ENCODE results near the gene THAP4. TPM values are rescaled to one million over a fixed set of nuclear protein-coding genes. Genes with fewer than 3 reads are reported as not detected.
A peak's percentile ranks its signal among the peaks of the same experiment; 100 is the strongest.
"Not testable (repeated sequence)": the region's sequence is repeated elsewhere in the genome, so short reads cannot be mapped to it uniquely, and the experiment has no call there.

Gene THAP4
- total RNA-seq, 2 donors from 2014 or later, result 44.4 to 59.0 TPM

DNA sequence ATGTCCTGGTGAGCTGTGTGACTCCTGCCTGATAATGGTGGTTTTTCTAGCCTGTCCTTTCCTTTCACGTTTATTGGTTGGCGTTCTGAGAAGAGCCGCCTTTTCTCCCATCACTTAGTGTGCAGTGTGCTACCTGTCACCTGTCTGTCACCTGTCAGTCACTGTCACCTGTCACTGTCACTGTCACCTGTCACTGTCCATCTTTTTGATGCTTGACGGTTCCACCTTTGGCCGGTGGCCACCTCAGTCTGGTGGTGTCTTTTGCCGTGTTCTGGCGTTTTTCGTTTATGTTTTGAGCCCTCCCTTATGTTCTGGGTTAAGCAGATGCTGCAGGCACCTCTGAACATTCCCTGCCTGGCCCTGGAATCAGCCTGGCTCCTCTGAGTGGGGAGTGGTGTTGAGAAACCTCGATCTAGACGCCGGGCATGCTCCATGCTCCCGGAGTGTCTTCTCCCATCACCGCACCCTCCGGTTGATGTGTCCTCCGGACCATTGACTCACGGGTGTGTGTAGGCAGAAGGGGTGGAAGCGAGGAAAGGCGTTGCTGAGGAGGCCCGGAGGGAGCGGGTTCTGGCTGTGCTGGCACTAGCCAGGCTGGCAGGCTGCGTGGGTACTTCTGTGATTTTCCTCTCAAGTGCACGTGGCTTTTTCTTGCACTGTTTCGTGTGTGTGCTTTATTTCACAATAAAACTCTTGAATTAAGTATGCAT is 28.9 kb upstream of the THAP4 start:
- peaks cover 8% of the 10 kb centered on the region for H3K4me1 ChIP-seq
- H3K27me3 ChIP-seq, result no peaks in the 10 kb centered on the region
- no peak for DNase-seq
- H3K36me3 ChIP-seq (replicated peaks in 1 of 2; ENCODE audit: insufficient read depth in 1 of 2, low read depth in 2 of 2), result peaks cover 7 to 23% of the 10 kb centered on the region in 2 donors
- no peak overlapping the region for H3K27ac ChIP-seq
- 87 to 89% methylated on average over 23 of the region's 23 CpGs for WGBS, 2 donors
- intact Hi-C loops (cut with DNase I), result no loop called here
- no peak overlapping the region for H3K4me3 ChIP-seq
- no peak for ATAC-seq
- no peak for TF ChIP-seq POLR2A (IDR thresholded peaks at IDR 0.05)
- TF ChIP-seq, protein P1, sequence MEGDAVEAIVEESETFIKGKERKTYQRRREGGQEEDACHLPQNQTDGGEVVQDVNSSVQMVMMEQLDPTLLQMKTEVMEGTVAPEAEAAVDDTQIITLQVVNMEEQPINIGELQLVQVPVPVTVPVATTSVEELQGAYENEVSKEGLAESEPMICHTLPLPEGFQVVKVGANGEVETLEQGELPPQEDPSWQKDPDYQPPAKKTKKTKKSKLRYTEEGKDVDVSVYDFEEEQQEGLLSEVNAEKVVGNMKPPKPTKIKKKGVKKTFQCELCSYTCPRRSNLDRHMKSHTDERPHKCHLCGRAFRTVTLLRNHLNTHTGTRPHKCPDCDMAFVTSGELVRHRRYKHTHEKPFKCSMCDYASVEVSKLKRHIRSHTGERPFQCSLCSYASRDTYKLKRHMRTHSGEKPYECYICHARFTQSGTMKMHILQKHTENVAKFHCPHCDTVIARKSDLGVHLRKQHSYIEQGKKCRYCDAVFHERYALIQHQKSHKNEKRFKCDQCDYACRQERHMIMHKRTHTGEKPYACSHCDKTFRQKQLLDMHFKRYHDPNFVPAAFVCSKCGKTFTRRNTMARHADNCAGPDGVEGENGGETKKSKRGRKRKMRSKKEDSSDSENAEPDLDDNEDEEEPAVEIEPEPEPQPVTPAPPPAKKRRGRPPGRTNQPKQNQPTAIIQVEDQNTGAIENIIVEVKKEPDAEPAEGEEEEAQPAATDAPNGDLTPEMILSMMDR (IDR thresholded peaks at IDR 0.05), result no peak
- H3K9me3 ChIP-seq, result no peaks in the 10 kb centered on the region

DNA sequence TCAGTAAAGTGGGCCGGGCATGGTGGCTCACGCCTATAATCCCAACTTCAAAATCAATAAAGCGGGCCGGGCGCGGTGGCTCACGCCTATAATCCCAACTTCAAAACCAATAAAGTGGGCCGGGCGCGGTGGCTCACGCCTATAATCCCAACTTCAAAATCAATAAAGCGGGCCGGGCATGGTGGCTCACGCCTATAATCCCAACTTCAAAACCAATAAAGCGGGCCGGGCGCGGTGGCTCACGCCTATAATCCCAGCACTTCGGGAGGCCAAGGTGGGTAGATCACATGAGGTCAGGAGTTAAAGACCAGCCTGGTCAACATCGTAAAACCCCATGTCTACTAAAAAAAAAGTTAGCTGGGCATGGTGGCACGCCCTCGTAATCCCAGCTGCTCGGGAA is 25.8 kb upstream of the THAP4 start:
- DNase-seq; ATAC-seq; H3K4me3 ChIP-seq; H3K9me3 ChIP-seq; H3K27me3 ChIP-seq; intact Hi-C loops (cut with DNase I); H3K36me3 ChIP-seq (replicated peaks in 1 of 2; ENCODE audit: insufficient read depth in 1 of 2, low read depth in 2 of 2): not testable (repeated sequence)
- H3K27ac ChIP-seq, result peak overlapping the region in 1 of 4 donors; percentile 14
- WGBS, 2 donors, result 91 to 96% methylated on average over 21 to 24 of the region's 24 CpGs
- peaks cover 23% of the 10 kb centered on the region for H3K4me1 ChIP-seq

DNA sequence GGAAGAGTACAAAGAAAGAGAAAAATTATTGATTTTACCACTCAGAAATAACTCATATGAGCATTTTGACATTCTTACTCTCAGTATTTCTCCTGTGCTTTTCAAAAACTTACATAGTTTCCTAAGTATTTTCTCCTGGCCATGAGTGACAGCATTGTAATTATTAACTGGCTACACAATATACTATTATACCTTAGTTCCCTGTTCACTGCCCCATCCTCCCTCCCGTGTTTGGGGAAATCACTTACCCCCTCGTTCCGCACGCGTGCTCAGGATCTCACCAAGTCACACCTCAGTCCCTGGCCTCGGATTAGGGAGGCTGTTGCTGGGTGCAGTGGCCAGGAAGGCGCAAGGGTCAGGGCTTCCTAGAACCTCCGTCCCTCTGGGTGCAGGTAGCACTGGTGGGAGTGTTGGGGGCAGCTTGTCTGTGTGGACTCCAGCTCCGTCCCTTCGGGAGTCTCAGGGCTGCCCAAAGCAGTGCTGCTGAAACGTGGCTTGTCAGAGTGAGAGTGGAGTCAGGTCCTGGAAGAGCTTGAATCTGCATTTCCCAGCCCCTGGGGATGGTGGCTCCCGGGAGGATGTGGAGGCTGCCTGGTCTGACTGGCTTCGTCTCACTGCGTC is 23.7 kb upstream of the THAP4 start:
- TF ChIP-seq, protein P1 (IDR thresholded peaks at IDR 0.05), result no peak
- TF ChIP-seq POLR2A (IDR thresholded peaks at IDR 0.05), result no peak
- DNase-seq, result no peak
- intact Hi-C loops (cut with DNase I), result no loop called here
- peak; percentile 70 for ATAC-seq
- Histone ChIP-seq H3K27ac (peak overlapping the region in 3 of 4 donors; percentile 66 to 69 (median 67)), H3K36me3 (replicated peaks in 1 of 2; ENCODE audit: insufficient read depth in 1 of 2, low read depth in 2 of 2) (peaks cover 0 to 3% of the 10 kb centered on the region in 2 donors), H3K9me3 (no peaks in the 10 kb centered on the region), H3K27me3 (no peaks in the 10 kb centered on the region), H3K4me1 (peaks cover 23% of the 10 kb centered on the region), H3K4me3 (no peak overlapping the region)
- WGBS, 2 donors, result 59 to 65% methylated on average over 14 of the region's 14 CpGs

DNA sequence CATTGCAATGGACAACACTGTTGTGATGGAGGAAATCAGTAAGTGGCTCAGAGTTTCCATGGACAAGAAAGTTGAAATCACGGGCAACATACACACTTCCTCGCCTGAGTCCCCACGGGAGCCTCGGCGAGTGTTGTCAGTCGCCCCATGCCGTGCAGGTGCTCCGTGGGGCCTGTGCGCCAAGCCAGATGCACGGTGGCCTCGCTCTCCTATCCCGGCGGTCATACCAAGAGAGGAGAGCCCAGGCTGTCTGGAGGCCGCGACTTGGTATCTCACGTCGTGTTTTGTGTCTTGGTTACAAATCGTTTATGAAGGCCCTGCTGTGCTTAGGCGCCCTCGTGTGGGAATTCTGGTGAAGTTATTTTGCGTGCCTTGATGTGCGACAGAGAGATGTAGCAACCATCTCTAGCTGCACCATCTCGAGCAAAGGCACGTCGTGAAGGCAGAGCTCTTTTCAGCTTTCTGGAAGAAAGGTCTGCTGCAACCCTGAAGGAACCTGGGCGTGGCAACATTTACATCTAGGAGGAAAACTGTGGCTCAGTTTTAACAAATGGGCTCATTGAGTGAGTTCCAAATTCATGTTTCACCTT is 22.3 kb upstream of the THAP4 start:
- Histone ChIP-seq H3K4me1 (peaks cover 23% of the 10 kb centered on the region), H3K27me3 (no peaks in the 10 kb centered on the region), H3K9me3 (no peaks in the 10 kb centered on the region), H3K4me3 (no peak overlapping the region), H3K27ac (peak overlapping the region in 2 of 4 donors; percentile 4 to 66), H3K36me3 (replicated peaks in 1 of 2; ENCODE audit: insufficient read depth in 1 of 2, low read depth in 2 of 2) (peaks cover 3 to 9% of the 10 kb centered on the region in 2 donors)
- ATAC-seq (peak; percentile 49), DNase-seq (peak; percentile 50 to 68 (median 66))
- TF ChIP-seq, protein P1 (IDR thresholded peaks at IDR 0.05), result peak; percentile 17 to 60 (median 51)
- no peak for TF ChIP-seq POLR2A (IDR thresholded peaks at IDR 0.05)
- intact Hi-C loops (cut with DNase I), result no loop called here
- 61 to 76% methylated on average over 20 to 26 of the region's 26 CpGs for WGBS, 2 donors

DNA sequence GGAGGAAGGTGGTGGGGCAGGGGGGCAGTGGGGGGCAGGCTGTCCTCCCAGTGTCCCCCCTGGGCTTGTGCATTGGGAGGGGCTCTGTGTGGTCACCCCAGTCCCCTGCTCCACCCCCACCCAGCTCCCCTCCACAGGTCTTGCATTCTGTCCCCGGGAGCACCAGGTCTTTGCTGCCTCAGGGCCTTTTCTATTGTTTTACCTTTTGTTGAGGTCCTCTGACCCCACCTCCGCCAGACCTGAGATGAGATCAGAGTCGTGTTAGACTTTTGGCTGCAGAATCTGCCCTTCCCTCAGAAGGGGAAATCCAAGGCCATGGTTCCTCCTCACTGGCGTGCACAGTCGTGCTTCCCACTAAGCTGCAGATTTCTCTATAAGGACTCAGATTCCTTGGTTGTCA is 21.3 kb upstream of the THAP4 start:
- ATAC-seq, result no peak
- intact Hi-C loops (cut with DNase I), result no loop called here
- TF ChIP-seq, protein P1 (IDR thresholded peaks at IDR 0.05), result no peak
- TF ChIP-seq POLR2A (IDR thresholded peaks at IDR 0.05), result no peak
- Histone ChIP-seq H3K4me3 (no peak overlapping the region), H3K9me3 (no peaks in the 10 kb centered on the region), H3K4me1 (peaks cover 23% of the 10 kb centered on the region), H3K27ac (peak overlapping the region in 1 of 4 donors; percentile 4), H3K36me3 (replicated peaks in 1 of 2; ENCODE audit: insufficient read depth in 1 of 2, low read depth in 2 of 2) (peaks cover 6 to 9% of the 10 kb centered on the region in 2 donors), H3K27me3 (no peaks in the 10 kb centered on the region)
- WGBS, 2 donors, result 60 to 71% methylated on average over 2 to 3 of the region's 5 CpGs
- DNase-seq, result no peak

Data from body of pancreas (tissue), 4 donors.